Non-pigmented ciliary epithelial cell (primary cell): ENCODE measurements around the gene NAV1.
"Not testable (repeated sequence)": the region's sequence is repeated elsewhere in the genome, so short reads cannot be mapped to it uniquely, and the experiment has no call there.

Experiments used
- DNase-seq: peaks from one replicate; pipeline ENCODE4 v3.0.0-alpha.2; 2010; ENCODE audit warnings: low read depth

The NAV1 gene, protein sequence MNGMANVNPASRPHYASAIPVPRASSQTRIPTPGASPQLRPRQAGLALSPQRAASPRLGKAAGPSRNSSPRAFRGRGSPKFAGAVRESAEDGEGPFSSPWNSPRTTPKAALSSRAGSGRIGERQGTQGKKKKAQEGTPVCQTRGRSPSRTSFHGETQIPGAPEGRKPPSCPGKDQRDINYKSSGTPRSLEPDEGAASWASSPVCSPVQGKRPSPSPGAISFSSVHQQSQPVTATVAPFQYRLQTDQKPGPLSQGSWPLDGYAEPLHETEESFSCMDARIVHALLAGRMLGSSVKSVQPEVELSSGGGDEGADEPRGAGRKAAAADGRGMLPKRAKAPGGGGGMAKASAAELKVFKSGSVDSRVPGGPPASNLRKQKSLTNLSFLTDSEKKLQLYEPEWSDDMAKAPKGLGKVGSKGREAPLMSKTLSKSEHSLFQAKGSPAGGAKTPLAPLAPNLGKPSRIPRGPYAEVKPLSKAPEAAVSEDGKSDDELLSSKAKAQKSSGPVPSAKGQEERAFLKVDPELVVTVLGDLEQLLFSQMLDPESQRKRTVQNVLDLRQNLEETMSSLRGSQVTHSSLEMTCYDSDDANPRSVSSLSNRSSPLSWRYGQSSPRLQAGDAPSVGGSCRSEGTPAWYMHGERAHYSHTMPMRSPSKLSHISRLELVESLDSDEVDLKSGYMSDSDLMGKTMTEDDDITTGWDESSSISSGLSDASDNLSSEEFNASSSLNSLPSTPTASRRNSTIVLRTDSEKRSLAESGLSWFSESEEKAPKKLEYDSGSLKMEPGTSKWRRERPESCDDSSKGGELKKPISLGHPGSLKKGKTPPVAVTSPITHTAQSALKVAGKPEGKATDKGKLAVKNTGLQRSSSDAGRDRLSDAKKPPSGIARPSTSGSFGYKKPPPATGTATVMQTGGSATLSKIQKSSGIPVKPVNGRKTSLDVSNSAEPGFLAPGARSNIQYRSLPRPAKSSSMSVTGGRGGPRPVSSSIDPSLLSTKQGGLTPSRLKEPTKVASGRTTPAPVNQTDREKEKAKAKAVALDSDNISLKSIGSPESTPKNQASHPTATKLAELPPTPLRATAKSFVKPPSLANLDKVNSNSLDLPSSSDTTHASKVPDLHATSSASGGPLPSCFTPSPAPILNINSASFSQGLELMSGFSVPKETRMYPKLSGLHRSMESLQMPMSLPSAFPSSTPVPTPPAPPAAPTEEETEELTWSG (N-terminal part only)

DNA sequence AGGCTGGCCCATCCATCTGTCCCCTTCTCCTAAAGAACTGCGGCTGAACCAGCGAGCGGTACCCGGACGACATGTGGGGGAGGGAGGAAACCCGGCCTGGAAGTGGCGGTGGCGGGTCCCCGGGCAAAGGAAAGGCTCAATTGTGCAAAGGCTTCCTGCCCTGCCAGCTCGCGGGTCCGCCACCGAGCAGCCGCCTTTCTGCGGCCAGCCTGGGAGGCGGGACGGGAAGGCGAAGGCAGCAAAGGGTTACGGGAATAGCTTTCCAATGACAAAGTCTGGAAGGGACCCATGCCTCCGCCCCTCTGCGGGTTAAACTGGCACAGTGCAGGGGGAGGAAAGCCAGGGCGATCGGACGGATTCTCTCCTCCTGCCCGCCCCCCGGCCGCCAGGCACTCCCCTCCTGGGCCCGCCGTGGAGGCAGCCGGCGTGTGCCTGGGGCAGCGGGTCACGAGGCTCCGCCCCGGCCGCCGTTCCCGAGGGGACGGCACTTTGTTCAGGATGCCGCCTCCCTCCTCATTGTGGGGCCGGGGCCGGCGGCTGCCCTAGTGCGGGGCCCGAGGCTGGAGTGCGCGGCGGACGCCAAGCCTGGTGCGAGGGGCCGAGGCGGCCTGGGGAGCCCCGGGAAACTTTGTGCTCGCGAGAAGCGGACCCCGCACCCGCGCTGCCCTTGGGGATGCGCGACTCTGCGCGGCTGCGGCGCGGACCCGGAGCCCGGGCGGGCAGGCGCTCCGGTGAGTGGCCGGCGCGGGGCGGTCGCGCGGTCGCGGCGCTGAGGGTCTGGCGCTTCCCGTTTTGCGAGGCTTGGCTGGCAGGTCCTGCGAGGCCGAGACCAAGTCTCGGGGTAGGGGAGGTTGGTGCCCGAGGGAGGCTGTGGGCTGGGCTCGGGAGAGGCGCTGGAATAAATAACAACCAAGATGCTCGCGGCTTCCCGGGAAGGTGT, at the start of gene NAV1:
NAV1 (plus strand) TSS at position 516 of the 940 bp plus-strand sequence. CDS start 83,758 bp downstream, outside the sequence.
- DNase-seq: no peak

DNA sequence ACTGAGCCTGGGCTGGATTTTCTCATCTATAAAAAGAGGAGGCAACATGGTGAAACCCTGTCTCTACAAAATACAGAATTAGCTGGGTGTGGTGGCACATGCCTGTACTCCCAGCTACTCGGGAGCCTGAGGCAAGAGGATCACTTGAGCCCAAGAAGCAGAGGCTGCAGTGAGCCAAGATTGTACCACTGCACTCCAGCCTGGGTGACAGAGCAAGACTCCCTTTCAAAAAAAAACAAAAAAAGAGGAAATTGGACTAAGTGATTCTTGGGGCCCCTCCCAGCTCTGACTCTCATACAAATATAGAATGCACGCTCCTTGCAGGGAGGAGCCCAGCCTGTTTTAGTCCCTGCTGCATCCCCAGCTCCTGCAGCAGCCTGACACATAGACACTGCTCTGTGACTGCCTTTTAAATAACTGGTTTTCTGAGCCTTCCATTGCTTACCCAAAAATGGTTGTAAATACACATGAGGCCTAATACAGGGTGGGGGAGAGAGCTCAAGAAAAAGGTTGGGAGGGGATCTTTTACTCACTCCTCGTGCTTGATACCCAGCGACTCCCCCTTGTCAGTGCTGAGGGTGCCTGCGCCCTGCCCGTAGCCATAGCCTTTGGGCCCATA, 49.2 kb upstream of the NAV1 start:
- no peak for DNase-seq

DNA sequence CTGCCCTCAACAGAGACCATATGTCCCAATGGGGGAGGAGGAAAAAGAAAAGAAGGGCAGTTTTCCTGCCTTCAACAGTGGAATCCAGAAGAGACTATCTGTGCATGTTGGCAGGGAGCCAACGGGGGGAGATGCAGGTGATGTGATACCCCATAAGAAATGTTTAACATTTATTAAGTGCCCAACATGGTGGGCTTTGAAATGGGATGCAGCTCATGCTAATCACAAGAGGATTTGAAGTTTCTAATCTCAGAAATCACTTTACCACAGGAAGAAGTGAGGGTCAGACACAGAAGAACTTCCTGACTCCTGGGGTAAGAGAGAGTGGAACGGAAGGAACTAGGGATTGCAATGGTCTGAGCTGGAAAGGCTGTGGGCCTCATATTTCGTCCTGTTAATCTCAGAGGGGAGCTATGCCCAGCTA, 48.2 kb upstream of the NAV1 start:
- no peak for DNase-seq

DNA sequence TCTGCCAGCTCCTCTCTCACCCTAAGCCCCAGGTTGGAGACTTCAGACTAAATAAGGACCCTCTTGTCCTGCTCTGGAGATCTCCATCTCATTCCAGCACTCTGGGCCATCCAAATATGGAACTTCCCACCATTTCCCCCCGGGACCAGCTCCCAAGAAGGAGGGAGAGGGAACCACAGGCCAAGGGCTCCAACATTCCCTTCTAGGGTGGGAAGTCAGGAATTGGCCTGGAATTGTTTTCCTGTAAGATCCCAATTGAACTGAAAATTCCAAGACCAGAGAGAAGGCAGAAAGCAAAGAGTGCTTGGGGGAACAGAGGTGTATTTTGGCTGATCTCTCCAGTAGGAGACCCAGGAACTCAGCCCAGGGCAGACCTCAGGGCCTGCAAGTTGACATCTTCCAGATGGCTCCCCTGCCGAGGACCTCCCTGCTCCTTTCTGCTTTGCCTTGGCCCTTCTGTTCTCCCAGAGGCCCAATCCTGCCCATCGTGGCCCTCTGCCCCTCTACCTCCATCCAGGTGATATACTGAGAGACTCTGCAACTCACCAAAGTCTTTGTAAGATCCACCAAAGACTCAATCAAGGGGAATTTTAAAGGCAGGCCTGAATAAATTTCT, 46.9 kb upstream of the NAV1 start:
- no peak for DNase-seq

DNA sequence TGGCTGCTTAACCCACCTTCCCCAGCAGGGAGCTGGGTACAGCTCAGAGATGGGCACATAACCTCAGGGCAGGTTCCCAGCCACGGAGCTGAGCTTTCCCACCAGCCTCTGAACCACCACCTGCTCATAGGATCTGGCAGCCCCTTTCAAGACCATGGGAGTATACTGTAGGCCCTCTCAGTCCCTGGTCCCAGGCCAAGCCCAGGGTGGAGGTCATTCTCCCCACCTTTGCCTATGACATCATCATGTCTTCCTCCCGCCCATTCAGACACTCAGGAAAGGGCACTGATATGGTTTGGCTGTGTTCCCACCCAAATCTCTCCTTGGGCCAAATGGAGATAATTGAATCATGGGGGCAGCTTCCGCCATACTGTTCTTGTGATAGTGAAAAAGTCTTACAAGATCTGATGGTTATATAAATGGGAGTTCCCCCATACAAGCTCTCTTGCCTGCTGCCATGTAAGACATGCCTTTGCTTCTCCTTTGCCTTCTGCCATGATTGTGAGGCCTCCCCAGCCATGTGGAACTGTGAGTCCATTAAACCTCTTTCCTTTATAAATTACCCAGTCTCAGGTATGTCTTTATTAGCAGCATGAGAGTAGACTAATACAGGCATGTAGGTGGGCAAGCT, 45.8 kb upstream of the NAV1 start:
- DNase-seq: not testable (repeated sequence)

DNA sequence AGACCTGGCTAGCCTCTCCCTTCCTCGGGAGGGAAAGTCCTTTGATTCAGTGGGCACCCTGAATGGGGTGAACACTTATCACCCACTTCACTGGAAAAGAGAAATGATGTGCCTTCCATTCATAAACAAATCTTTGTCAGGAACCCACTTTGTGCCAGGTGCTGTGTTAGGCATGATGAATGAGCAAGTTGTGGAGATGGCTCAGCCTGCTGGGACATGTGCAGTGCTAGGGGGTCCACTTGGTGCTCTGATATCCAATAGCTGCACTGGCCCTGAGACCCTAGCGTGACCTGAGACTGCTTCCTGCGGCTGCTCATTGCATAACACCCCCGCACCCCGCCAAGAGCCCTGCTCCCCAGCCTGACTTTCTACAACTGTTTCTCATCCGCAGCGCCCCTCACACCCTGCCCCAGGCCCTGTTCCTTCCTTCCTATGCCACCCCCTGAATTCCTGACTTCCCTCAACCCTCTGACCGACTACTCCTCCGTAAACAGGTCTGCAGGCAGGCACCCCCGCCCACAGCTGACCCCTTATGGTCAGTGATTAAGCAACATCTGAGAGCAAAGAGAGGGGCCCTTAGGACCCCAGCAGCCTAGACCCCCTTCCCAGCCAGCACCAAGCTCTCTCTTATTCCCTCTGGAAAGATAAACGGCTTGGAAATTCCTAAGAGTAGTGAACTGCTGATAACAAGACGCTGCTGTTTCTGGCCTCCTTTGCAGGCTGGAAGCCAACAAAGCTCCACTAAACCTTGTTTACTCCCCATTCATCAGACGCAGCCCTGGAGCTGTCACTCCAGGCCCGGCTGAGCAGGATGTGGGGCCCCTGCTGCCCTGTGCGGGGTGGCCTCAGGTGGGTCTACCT, 44.9 kb upstream of the NAV1 start:
- no peak for DNase-seq

DNA sequence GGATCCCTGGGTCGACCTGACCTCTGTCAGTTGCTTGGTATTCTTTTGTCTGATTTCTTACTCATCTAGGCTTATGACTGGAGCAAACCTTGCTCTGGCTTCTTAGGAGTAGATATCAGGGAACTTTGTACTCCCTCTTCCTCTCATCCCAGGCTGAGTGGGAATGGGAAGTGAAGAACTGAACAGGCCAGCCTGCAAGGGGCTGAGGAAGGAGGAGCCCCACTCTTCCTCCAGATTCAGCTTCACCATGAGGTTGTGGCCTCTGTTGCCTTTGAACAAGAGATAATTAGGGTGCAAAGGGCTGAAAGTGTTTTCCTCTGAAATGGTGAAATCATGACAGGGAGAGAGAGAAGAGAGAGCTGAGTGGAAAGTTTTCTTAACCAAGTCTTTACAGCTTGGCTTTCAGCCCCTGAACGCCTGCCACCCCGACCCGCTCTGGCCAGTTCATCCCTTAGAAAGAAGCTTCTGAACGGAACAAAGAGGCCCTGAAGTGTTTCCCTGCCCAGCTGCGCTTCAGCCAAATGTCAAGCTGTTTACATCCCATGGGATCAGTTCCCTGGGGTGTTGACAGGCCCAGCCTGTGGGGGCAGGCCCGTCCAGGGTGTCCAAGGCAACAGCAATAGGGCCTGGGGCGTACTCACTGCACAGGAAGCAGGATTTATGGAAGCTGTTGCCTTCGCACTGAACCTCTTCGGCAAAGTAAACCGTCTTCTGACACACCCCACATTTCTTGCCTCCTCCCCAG, 43.2 kb upstream of the NAV1 start:
- DNase-seq: no peak

DNA sequence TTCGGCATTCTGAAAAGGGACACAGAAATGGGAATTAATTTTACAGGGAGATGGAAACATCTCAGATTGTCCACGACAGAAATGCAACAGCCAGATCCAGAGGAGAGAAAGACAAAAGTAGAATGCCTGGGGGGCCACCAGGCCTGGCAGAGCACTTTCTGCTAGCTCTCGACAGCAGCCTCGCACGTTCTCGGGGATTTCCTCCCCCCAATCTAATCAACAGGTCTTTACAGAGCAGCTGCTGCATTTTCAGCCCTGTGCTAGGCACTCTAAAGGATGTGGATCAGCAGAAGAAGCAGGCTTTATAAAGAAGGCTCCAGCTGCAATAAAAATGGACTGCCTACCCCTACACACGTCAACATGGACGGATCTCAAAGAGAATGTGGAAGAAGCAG, 42.6 kb upstream of the NAV1 start:
- no peak for DNase-seq

DNA sequence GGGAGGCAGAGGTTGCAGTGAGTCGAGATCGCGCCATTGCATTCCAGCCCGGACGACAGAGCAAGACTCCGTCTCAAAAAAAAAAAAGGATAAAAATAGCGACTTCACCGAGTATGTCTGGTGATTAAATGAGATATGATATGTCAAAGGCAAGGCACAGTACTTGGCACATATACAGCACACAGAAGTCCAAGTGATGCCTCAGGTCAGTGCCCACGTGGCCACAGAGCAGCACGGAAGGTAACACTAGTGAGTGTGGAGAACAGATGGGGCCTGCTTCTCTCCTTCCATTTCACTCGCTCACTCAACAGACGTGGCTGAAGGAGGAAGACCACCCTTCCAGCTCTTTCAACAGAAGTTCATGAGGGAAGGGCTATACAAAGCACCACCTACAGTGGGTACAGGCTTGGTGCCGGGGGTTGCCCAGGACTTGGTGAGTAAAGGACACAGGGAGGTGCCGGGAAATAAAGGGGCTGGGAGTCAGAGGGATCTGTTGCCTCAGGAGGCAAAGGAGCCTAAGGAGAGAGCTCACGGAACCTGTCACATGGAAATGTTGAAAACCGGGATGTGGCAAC, 40.9 kb upstream of the NAV1 start:
- DNase-seq: no peak

DNA sequence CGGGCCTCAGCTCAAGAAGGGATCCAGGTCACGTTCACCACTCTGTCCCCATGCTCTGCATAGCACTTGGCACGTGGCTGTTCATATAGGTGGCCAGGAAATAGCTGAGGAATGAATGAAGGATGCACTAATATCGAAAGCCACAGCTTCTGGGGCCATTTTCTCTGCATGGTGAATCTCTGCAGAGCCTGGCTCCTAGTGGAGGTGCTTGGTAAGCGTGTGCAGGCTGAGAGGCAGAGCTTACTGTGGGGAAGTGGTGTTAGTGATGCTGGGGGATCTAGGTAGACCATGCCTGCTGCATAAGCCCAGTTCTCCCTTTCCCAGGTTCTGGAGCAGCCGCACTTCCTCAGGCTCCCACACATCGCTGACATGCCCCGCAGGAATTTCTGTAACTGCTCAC, 40.3 kb upstream of the NAV1 start:
- no peak for DNase-seq

DNA sequence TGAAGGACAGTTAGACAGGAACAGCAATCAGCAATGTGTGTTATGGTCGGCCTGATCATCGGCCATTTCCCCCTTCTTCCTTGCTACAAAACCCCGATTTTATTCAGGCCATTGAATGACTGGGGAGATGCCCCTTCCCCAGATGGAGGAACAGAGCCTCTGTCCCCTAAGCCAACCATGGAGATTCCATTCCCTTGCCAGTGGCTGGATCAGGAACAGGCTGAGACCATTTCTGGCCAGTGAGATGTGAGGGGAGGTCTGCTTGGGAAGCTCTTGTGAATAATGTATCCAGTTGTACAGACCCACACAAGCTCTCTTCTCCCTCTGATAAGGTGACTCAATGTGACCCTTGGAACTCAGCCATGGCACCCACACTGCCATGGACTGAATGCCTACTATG, 39.7 kb upstream of the NAV1 start:
- no peak for DNase-seq

DNA sequence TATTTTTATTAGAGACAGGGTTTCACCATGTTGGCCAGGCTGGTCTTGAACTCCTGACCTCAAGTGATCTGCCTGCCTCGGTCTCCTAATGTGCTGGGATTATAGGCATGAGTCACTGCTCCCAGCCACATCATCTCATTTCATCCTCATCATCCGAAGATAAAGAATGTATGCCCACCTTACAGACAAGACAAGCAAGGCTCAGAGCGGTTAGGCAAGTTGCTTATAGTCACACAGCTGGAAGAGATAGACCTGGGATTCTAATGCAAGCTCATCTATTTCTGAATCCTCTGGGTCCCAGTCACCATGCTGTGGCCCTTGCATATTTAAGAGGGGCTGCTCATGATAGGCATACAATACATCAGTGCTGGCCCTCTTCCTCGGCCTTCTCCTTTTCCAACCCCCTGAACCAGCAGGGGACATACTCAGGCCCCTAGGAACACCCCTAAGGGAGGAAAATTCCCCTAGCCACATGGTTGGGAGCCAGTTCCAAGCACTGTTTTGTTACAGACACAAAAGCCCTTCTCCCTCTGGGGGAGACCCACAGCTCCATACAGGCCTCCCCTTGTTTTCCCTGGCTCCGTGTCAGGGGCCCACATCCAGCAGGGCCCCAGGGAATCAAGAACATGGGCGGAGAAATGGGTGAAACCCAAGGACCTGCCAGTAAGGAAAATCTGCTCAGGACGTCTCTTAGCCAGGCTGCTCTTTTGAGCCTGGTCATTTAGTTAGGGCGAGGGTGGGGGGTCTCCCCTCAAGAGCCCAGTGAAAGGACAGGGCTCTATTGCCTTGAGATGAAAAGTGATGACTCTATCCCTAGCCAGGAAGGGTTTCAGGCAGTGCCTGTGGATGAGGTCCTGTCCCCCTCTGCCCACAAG, 38.9 kb upstream of the NAV1 start:
- DNase-seq: no peak

DNA sequence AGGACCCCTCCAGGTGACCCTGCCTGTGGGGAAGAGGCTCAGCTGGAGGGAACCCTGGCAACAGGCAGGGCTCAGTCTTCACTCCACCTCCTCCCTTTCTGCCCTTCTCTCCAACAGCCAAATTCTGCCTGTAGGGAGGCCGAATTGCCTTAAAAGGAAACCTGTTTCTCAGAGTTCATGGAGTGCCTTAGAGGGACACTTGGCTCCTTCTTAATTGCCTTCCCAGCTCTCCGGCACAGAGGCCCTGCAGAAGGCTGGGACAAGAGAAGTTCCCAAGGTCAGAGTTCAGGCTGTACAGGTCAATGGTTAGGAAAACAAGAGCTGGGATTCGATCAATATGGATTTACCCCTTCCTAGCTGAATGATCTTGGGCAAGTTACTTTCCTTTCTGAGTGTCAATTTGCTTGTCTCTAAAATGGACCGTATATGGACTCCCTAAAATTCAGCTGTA, 38.2 kb upstream of the NAV1 start:
- no peak for DNase-seq

DNA sequence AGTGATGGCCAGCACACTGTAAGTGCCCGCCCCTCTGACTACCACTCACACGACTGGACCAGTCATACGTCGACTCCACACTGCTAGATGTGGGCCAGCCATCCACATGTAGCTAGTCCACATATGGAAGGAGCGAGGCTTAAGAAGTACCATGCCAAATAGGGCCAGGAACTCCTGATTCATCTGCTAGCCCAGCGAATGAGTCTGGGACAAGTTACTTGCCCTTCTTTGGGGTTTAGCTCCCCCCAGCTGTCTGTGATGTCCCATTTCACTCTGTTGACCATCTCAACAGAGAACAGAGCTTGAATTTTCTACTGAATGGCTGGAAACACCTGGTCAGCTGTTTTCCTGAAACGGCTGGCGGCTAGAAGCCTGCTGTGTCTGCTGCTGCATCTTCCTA, 37.8 kb upstream of the NAV1 start:
- no peak for DNase-seq

DNA sequence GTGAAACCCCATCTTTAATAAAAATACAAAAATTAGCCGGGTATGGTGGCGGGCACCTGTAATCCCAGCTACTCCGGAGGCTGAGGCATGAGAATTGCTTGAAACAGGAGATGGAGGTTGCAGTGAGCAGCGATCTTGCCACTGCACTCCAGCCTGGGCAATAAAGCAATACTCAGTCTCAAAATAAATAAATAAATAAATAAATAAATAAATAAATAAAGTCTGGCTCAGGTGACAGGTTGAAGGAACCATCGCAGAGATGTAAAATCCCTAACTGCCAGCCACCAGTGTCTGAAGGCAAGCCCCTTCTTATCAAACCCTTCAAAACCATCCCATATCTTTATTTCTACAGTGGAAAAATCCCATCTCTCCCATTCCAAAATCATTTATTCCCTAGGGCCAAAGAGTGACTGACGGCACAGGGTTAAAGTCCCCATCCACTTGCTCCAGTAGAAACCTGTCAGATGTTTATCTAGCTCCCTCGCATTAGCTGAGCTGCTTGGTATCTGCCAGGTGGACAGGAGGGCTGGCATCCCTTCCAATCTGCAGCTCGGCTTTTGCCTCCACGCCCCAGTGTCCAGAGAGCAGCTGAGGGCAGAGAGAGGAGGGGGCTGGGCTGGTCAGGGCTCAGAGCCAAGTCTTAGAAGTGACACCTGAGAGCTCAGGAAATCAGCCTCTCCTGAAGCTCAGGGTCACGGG, 37.0 kb upstream of the NAV1 start:
- no peak for DNase-seq

DNA sequence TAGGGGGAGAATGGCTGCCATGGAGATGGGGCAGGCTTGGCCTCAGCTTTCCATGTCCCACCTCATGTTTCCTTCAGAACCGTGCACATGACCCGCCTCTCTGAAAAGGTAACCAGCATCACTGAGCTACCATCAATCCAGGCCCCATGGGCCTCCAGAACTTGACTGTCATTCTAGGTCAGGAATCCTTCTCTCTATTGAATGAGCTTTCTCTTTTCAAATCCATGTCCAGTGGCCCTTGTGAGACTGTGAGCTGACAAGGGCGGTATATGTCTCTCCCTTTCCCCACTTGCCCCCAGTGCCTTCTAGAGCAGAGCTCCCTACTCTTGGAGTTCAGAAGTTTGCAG, 36.4 kb upstream of the NAV1 start:
- no peak for DNase-seq
